HUES6 (cell line): Measurements from ENCODE around the gene ATP5MC2.
"Not testable (repeated sequence)": the region's sequence is repeated elsewhere in the genome, so short reads cannot be mapped to it uniquely, and the experiment has no call there.

Experiments used
- H3K27ac ChIP-seq: 2 replicates; pipeline ENCODE4 v1.7.0; 2013; ENCODE audit warnings: low read depth, mild to moderate bottlenecking, low read length, inconsistent platforms
- H3K27me3 ChIP-seq: 2 replicates; pipeline ENCODE4 v1.6.1; 2013; ENCODE audit warnings: low read length; ENCODE audit not compliant: control insufficient read depth, insufficient read depth
- H3K36me3 ChIP-seq: 2 replicates; pipeline ENCODE4 v1.6.1; 2013; ENCODE audit warnings: low read length; ENCODE audit not compliant: control insufficient read depth, insufficient read depth
- H3K4me1 ChIP-seq: 2 replicates; pipeline ENCODE4 v1.6.1; 2013; ENCODE audit warnings: low read length; ENCODE audit not compliant: control insufficient read depth, insufficient read depth
- H3K4me3 ChIP-seq: 2 replicates; pipeline ENCODE4 v1.5.1; 2013; ENCODE audit warnings: low read depth, low read length
- H3K9ac ChIP-seq: one replicate; pipeline ENCODE4 v1.6.1; 2013; ENCODE audit warnings: mild to moderate bottlenecking, low read length
- H3K9me3 ChIP-seq: 2 replicates; pipeline ENCODE4 v1.6.1; 2013; ENCODE audit warnings: low read depth, low read length; ENCODE audit not compliant: control insufficient read depth, insufficient read depth

The ATP5MC2 gene

DNA sequence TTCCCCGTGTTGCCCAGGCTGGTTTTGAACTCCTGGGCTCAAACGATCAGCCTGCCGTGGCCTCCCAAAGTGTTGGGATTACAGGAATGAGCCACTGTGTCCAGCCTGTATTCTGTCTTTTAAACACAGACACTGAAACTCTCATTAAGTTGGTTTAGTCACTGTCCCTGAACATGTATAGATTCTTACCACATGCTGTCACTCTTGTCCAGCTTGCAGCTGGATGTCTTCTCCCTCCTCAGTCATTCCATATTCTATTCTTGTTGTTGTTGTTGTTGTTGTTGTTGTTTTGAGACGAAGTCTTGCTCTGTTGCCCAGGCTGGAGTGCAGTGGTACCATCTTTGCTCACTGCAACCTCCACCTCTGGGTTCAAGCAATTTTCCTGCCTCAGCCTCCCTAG lies 12.3 kb upstream of the ATP5MC2 start:
- Histone ChIP-seq H3K4me1 (no peaks in the 10 kb centered on the region), H3K27me3 (peaks cover 4% of the 10 kb centered on the region; the same call in 1 of the 2 replicates), H3K9me3 (no peaks in the 10 kb centered on the region), H3K36me3 (no peaks in the 10 kb centered on the region), H3K9ac (no peak overlapping the region), H3K27ac (no peak overlapping the region), H3K4me3 (no peak overlapping the region)

DNA sequence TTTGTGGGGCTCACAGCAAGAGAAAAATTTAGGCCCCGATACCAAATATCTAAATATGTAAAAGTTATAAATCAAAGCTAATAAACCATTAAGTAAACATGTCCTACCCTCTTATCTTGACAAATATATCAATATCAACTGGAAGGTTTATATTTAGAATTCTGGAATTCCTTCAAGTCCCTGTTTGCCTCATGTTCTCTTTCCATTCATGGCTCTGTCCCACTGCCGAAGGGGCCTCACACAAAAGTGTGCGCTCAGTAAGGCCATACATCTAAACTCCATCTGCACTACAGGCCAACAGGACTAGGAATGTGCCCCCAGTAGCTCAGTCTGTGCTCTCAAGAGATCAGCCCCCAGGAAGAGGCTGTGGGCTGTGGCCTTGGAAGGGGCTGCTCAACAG lies 10.6 kb upstream of the ATP5MC2 start:
- H3K36me3 ChIP-seq = no peaks in the 10 kb centered on the region
- H3K9me3 ChIP-seq = no peaks in the 10 kb centered on the region
- no peak overlapping the region for H3K9ac ChIP-seq
- H3K27me3 ChIP-seq = peaks cover 4% of the 10 kb centered on the region; the same call in 1 of the 2 replicates
- no peak overlapping the region for H3K4me3 ChIP-seq
- H3K27ac ChIP-seq = no peak overlapping the region
- H3K4me1 ChIP-seq = no peaks in the 10 kb centered on the region

DNA sequence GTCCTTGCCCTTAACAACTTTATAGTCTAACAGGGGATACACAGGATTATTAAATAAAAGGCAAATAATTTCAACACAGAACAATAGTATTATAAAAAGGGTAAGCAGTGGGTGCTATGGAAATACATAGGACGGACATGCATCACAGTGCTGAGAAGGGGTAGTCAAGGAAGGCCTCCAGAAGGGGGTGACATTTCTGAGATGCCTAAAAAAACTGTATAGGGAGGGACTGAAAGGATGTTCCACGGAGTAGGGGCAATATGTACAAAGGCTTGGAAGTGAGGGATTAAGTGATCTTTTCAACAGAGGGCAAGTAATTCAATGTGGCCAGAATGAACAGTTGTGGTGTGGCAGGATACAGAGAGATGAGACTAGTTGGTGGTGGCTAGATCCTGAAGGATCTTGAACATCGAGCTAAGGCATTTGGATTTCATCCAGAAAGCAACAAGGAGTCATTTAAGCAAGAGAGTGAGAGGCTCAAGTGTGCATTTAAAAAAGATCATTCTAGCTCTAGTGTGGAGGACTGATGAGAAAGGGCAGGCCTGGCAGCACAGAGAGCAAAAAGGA lies 8.9 kb upstream of the ATP5MC2 start:
- H3K4me3 ChIP-seq = no peak overlapping the region
- H3K27me3 ChIP-seq = peaks cover 4% of the 10 kb centered on the region; the same call in 1 of the 2 replicates
- no peaks in the 10 kb centered on the region for H3K9me3 ChIP-seq
- H3K27ac ChIP-seq = no peak overlapping the region
- H3K36me3 ChIP-seq = no peaks in the 10 kb centered on the region
- no peak overlapping the region for H3K9ac ChIP-seq
- no peaks in the 10 kb centered on the region for H3K4me1 ChIP-seq

DNA sequence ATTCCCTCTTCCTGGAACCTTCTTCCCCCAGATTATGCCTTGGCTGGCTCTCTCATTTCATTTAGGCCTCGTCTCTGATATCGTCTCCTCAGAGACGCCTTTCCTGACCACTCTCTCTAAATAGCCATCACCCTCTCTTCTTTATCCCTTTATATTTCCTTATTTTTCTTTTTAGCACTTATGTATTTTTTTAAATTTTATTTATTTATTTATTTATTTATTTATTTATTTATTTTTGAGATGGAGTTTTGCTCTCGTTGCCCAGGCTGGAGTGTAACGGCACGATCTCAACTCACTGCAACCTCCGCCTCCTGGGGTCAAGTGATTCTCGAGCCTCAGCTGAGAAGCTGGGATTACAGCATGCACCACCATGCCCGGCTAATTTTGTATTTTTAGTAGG lies 8.1 kb upstream of the ATP5MC2 start:
- Histone ChIP-seq H3K36me3 (no peaks in the 10 kb centered on the region), H3K27me3 (no peaks in the 10 kb centered on the region), H3K27ac (no peak overlapping the region), H3K4me3 (no peak overlapping the region), H3K9ac (no peak overlapping the region), H3K4me1 (no peaks in the 10 kb centered on the region), H3K9me3 (no peaks in the 10 kb centered on the region)

DNA sequence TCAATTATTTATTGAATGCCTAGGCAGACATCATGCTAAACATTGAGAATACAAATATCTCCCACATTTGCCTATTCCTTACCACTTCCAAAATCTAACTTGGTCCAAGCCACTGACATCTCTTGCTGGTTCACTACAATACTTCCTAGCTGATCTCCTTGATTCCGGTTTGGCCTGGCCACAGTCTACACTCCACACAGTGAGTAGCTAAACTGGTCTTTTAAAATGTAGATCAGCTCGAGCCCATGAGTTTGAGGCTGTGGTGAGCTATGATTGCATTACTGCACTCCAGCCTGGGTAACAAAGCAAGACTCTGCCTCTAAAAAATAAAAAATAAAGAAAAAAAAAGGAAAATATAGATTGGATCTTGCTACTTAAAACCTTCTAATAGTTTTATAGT lies 7.6 kb upstream of the ATP5MC2 start:
- H3K9ac ChIP-seq = no peak overlapping the region
- H3K4me3 ChIP-seq = no peak overlapping the region
- peaks cover 3% of the 10 kb centered on the region for H3K4me1 ChIP-seq
- H3K27ac ChIP-seq = no peak overlapping the region
- H3K9me3 ChIP-seq = no peaks in the 10 kb centered on the region
- no peaks in the 10 kb centered on the region for H3K36me3 ChIP-seq
- no peaks in the 10 kb centered on the region; the same call in 1 of the 2 replicates for H3K27me3 ChIP-seq

DNA sequence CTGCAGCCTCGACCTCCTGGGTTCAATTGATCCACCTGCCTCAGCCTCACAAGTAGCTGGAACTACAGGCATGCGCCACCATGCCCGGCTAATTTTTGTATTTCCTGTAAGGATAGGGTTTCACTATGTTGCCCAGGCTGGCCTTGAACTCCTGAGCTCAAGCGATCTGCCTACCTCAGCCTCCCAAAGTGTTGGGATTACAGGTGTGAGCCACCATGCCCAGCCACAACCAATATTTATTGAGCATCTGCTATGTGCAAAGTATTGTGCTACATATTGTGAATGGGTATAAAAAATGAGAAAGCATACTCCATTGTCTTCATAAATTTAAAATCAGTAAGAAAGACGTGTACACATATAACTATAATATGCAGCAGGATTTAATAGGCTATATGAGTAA lies 4.2 kb upstream of the ATP5MC2 start:
- H3K27ac ChIP-seq, H3K9ac ChIP-seq, H3K36me3 ChIP-seq, H3K27me3 ChIP-seq, H3K9me3 ChIP-seq, H3K4me3 ChIP-seq: not testable (repeated sequence)
- H3K4me1 ChIP-seq = peaks cover 16% of the 10 kb centered on the region

DNA sequence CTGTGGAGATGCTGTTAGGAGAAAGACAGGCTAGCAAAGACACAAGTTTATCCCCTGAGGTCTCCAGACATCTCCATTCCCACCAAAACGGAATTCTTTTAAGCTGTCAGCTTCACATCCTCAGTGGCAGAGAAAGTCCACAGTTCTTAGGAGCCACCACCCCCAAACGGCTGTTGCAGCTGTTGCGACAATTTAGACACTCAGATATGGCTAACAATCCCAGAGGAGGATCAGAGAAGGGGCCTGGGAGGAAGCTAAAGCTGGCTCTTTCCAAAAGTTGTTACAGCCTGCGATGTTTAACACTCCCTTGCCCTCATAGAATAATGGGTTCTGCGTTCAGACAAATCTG lies 1.9 kb upstream of the ATP5MC2 start:
- H3K9ac ChIP-seq = peak overlapping the region; percentile 73
- H3K4me3 ChIP-seq = peak overlapping the region; percentile 82
- H3K27me3 ChIP-seq = no peaks in the 10 kb centered on the region; the same call in 1 of the 2 replicates
- peaks cover 13% of the 10 kb centered on the region for H3K36me3 ChIP-seq
- peaks cover 18% of the 10 kb centered on the region for H3K4me1 ChIP-seq
- peak overlapping the region; percentile 86; the same call in 1 of the 2 replicates for H3K27ac ChIP-seq
- no peaks in the 10 kb centered on the region for H3K9me3 ChIP-seq

DNA sequence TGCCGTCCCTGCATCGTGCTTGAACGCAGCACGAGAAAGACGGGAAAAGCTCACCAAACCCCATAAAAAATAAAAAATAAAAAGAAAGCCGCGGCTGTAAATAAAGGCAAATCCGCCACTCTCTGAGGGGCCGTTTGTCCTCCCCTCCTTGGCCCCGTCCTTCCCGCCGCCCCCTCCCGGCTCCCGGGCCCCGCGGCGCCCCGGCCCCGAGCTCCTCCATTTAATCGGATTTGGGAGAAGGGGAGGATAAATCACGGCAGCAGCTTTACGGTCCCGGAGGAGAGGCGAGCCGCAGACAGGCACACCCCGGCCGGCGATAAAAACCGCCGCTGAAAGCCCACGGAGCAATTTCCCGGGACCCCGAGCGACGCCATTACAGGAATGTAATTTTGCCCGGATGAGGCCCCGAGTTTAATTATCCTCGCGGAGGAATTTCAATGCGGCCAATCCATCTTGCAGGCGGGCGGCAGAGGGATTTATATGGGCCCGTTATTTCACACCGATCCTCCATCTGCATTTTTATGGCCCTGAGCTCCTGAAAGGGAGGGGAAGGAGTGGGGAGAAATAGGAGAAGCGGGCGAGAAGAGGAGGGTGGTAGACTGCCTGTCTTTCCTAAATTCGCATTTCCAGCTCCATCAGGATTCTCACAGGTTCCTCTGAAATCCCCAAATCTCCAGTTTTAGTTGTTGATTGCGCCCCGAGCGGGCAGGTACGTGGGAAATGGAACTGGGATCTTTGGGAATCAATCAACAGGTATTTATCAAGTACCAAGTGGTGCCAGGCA lies 1.3 kb upstream of the ATP5MC2 start:
- Histone ChIP-seq H3K9me3 (no peaks in the 10 kb centered on the region), H3K9ac (peak overlapping the region; percentile 73), H3K36me3 (peaks cover 19% of the 10 kb centered on the region), H3K27me3 (no peaks in the 10 kb centered on the region; the same call in 1 of the 2 replicates), H3K27ac (peak overlapping the region; percentile 86), H3K4me3 (peak overlapping the region; percentile 82), H3K4me1 (peaks cover 18% of the 10 kb centered on the region)

DNA sequence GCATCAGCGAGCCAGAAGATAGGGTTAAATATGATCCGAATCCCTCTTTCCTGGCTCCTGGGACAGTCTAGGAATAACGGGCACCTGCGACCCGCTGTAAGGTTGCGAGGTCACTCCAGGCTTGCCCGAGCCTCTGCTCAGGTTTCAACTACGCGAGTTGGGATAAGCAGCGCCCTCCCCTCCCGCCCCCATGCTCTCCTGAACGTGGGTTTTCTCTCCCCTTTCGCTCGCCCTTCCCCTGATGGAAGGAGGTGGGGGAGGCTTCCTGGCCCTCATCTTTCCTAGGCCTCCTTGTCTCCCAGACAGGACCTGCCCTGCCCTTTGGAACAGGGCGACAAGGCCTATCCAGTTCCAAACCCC lies 753 bp upstream of the ATP5MC2 start:
- Histone ChIP-seq H3K27me3 (no peaks in the 10 kb centered on the region; the same call in 1 of the 2 replicates), H3K27ac (peak overlapping the region; percentile 86), H3K9ac (peak overlapping the region; percentile 73), H3K9me3 (no peaks in the 10 kb centered on the region), H3K36me3 (peaks cover 24% of the 10 kb centered on the region), H3K4me3 (peak overlapping the region; percentile 82), H3K4me1 (peaks cover 18% of the 10 kb centered on the region)

DNA sequence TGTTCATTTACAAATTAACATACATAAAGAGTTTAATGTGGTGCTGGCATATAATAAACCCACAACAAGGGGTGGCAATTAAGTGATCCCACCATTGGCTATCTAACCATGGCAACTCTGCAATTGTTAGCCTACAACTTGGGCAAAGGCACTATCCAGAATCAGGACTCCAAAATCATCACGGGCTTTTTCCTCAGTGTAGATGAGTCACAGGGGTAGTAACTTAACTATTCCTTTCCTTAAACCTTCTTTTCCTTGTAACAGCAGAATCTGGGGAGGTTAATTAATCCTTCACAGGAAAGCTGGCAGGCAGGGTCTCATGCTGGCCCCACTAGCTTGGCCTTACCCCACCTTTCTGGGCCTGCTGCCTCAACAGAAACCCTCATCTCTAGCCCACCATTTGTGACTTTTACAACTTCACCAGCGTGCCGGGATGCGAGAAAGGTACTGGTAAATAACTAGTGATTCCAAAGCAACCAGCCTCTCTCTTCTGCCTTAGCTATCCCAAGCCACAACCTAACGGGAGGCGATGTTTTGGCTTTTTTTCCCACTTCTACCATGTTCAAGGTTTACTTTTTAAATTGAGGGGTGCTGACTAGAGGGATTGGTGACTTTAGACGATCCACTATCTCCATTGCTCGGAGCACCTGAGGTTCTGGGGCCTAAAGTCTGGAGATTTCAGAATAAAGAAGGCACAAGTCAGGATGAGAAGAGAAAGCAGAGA lies 744 bp downstream of the ATP5MC2 start:
- peak overlapping the region; percentile 82 for H3K4me3 ChIP-seq
- no peaks in the 10 kb centered on the region; the same call in 1 of the 2 replicates for H3K27me3 ChIP-seq

DNA sequence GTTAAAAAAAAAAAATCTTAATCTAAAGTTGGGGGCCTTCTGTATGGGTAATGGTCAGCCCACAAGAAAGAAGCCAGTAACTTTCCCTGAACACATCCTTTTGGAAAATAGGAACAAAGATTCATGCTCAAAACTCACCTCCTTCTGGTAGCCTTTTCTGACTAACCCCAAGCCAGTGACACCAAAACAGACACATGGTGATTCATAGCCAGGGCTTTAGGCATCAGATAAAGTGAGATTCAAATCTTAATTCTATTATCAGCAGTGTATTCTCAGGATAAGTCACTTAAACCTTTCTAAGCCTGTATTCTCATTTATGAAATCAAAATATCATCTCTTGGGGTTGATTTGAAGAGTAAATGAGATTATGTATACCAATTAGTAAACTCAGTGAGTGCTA lies 4.9 kb downstream of the ATP5MC2 start:
- Histone ChIP-seq H3K9ac (no peak overlapping the region), H3K27ac (no peak overlapping the region), H3K4me3 (no peak overlapping the region), H3K36me3 (peaks cover 69% of the 10 kb centered on the region), H3K4me1 (peaks cover 6% of the 10 kb centered on the region; the same call in 1 of the 2 replicates), H3K9me3 (no peaks in the 10 kb centered on the region), H3K27me3 (no peaks in the 10 kb centered on the region)

More for the DNA sequence above, 744 bp downstream of the ATP5MC2 start:
- Histone ChIP-seq H3K27ac (peak overlapping the region; percentile 72), H3K36me3 (peaks cover 39% of the 10 kb centered on the region), H3K9me3 (no peaks in the 10 kb centered on the region), H3K4me1 (peaks cover 18% of the 10 kb centered on the region), H3K9ac (peak overlapping the region; percentile 91)
